Stimulated activated CD4-positive, alpha-beta T cell treated with anti-CD3 and anti-CD28 coated beads, Interleukin-15, amount 100 ng/mL, for 24 hours (primary cell): ENCODE measurements around the gene EPHX1.
"Not testable (repeated sequence)": the region's sequence is repeated elsewhere in the genome, so short reads cannot be mapped to it uniquely, and the experiment has no call there.

Source experiments
- DNase-seq: peaks from one replicate; pipeline ENCODE4 v3.0.0-alpha.2; 2020

EPHX1 gene

GRCh38 chr1:225883616-225884265, 73.8 kb downstream of the EPHX1 start:
- DNase-seq: no peak

DNA sequence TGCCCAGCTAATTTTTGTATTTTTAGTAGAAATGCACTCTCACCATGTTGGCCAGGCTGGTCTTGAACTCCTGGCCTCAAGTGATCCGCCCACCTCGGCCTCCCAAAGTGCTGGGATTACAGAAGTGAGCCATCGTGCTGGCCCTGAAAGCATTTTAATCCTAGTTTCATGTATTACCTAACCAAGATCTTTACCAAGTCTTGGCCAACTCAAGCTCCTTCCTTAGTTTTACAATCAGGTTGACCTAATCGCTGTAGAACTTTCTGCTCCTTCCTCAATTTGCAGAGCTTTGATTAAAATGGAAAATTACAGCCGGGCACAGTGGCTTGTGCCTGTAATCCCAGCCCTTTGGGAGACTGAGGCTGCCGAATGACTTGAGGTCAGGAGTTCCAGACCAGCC, 75.4 kb downstream of the EPHX1 start:
- no peak for DNase-seq

GRCh38 chr1:225886159-225887029, 76.5 kb downstream of the EPHX1 start:
- no peak for DNase-seq

GRCh38 chr1:225887030-225887314, 77.0 kb downstream of the EPHX1 start:
- DNase-seq: no peak

GRCh38 chr1:225887554-225888288, 77.8 kb downstream of the EPHX1 start:
- DNase-seq: not testable (repeated sequence)

DNA sequence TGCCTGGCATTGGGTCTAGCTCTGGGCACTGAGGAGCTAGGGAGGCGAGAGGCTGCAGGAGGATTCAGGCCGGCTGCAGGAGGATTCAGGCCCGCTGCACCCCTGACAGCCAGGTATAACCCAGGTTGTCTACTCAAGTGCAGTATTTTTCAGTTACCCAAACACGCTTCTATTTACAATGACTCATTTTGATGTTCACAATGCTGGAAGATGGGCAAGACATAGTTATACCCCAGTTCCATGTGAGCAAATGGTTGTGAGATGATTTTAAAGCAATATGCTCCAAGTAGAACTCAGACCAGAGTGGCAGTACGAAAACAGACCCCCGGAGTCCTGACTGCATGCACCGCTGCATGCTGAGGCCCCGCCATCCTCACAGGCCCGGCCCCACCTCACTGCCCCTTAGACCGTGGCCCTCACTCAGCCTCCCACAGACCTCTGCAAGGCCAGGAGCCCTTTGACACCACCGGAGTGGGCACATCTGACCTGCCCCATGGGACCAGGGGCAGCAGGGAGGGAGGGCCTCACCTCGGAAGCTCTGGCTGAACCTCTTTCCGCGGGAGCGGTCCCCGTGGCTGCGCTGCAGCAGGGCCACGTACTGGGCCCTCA, 78.5 kb downstream of the EPHX1 start:
- DNase-seq: no peak

GRCh38 chr1:225888898-225889601, 79.1 kb downstream of the EPHX1 start, which contains the start of gene LEFTY1:
TSS of gene LEFTY1 (minus strand) at chr1:225889146. CDS start at chr1:225889066, 80 bp downstream.
- DNase-seq: no peak

- DNase-seq: no peak
Measured at GRCh38 chr1:225889743-225890142, 79.8 kb downstream of the EPHX1 start.

- no peak for DNase-seq
Measured at GRCh38 chr1:225890346-225891228, 80.7 kb downstream of the EPHX1 start.

- no peak for DNase-seq
Measured at GRCh38 chr1:225891229-225891972, 81.5 kb downstream of the EPHX1 start.

- no peak for DNase-seq
Measured at GRCh38 chr1:225892307-225892706, 82.4 kb downstream of the EPHX1 start.
